HG03196 (cell line): Measurements from ENCODE around the gene DLG1.
"Not testable (repeated sequence)": the region's sequence is repeated elsewhere in the genome, so short reads cannot be mapped to it uniquely, and the experiment has no call there.

ENCODE experiments used
- ATAC-seq: cut with Tn5 transposase; IDR thresholded peaks from one replicate; pipeline ENCODE4 v1.9.1; 2021; ENCODE audit not compliant: unreplicated experiment

The DLG1 gene

DNA sequence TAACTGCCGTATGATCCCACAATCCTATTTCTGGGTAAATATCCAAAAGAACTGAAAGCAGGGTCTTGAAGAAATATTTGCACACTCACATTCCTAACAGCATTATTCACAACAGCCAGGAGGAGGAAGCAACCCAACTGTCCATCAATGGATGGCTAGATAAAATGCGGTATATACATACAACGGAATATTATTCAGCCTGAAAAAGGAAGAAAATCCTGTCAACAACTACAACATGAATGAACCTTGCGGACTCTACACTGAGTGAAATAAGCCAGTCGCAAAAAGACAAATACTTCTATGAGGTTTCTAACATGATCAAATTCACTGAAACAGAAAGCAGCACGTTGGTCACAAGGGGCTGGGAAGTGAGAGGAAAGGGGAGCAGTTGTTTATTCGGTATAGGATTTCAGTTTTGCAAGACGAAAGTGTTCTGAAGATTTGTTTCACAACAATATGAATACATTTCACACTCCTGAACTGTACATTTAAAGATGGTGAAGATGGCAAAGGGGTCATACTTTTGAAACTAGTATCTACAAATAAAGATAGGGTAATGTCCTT lies 6.2 kb downstream of the DLG1 start:
- ATAC-seq: no peak

DNA sequence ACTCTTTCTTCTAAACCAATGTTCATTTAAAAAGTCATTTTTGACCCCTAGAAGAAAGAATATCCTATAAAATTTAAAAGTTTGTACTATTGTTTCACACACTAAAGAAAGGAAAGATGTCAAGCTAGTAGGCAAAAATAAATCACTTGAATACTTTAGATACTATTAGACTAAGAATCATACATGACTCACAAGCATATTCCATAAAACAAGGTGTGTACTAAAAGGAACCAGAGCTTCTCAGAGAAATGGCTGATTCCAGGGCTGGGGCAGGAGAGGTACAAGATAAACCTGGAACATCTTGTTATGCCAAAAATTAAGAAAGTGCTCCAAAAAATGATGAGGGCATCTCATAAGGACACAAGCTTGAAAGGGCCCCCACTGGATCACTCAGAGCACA lies 8.7 kb downstream of the DLG1 start:
- ATAC-seq: no peak

DNA sequence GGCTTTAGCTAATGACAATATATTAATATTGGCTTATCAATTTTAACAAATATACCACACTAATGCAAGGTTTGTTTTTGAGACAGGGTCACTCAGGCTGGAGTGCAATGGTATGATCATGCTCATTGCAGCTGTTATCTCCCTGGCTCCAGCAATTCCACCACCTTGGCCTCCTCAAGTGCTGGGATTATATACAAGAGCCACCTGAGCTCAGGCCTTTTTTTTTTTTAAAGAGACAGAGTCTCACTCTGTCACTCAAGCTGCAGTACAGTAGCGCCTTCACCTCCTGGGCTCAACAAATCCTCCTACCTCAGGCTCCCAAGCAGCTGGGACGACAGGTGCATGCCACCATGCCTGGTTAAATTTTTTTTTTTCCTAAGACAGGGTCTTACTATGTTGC lies 11.7 kb downstream of the DLG1 start:
- no peak for ATAC-seq

DNA sequence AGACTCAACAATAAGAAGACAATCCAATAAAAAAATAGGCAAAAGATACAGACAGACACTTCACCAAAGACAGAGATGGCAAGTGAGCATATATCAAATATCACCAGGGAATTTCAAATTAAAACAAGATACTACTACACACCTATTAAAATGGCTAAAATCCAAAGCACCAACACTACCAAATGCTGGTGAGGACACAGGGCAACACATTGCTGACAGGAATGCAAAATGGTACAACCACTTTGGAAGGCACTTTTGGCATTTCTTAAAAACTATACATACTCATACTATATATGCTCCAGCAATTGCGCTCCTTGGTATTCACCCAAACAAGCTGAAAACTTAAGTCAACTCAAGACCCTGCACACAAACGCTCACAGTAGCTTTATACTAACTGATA lies 12.9 kb downstream of the DLG1 start:
- ATAC-seq: no peak

DNA sequence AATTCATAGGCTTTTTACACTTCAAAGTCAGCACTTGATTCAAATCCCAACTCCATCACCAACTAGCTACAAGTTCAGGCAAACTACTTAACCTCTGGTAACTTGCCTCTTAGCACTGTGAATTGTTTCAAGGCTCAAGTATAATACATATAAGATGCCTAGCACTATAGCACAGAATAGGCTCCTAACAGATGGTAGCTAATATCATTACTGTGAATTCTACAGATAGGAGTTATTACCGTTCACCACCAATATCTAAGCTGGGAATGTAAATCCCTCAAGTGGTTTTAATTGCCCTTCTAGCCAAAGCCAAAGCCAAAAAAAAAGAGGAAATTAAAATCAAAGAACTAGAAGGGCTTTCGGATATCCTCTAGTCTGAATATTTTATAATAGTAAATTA lies 15.4 kb downstream of the DLG1 start:
- no peak for ATAC-seq

DNA sequence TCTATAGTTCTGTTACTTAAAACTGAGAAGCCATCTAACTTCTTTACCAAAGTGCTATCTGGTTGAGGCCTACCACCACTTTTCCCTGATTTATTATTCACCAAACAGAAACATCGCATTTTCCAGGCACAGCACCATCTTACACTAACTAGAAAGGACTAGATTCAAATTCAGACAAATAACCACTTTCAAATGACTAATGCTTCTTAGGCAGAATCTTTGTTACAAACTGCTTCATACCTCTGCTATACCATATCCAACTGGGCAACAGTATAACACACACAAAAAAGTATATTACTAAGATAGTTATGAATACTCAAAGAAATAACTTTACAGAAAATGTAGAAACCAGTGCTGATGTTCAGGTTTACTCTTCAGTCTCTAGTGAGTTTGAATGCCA lies 16.6 kb downstream of the DLG1 start:
- no peak for ATAC-seq

DNA sequence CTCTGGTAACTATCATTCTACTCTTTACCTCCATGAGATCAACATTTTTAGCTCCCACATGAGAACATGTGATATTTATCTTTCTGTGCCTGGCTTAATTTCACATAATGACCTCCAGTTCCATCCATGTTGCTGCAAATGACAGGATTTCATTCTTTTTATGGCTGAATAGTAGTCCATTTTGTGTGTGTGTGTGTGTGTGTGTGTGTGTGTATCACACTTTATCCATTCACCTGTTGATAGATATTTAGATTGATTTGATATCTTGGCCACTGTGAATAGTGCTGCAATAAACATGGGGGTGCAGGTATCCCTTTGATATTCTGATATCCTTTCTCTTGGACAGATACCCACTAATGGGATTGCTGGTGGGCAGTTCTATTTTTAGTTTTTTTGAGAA lies 18.3 kb downstream of the DLG1 start:
- ATAC-seq: no peak

DNA sequence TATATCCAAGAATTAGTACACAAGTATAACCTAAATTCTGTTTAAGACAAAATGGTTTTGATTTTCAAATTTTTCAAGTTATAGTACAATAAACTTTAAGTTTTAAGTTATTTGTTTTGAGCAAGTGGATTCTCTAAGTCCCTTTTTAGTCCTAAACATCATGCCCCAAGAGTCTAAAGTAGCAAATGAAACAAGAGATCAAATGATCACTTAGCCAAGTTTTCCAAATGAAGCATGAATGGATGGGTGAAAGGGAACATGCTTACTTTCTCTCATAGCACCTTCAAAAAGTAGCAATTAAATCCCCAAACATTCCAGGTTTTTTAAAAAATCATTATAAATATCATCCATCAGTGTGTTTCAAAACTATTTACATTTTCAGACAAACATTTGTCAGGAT lies 19.5 kb downstream of the DLG1 start:
- ATAC-seq: no peak

DNA sequence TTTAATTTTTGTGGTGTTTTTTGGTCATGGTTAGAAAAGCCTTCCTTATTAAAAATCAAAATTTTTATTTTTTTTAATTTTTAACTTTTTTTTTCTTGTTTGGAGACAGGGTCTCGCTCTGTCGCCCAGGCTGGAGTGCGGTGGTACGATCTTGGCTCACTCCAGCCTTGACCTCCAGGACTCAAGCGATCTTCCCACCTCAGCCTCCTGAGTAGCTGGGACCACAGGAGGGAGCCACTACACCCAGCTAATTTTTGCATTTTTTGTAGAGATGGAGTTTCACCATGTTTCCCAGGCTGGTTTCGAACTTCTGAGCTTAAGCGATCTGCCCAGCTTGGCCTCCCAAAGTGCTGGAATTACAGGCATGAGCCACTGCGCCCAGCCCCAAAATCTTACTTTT lies 21.6 kb downstream of the DLG1 start:
- ATAC-seq: not testable (repeated sequence)

DNA sequence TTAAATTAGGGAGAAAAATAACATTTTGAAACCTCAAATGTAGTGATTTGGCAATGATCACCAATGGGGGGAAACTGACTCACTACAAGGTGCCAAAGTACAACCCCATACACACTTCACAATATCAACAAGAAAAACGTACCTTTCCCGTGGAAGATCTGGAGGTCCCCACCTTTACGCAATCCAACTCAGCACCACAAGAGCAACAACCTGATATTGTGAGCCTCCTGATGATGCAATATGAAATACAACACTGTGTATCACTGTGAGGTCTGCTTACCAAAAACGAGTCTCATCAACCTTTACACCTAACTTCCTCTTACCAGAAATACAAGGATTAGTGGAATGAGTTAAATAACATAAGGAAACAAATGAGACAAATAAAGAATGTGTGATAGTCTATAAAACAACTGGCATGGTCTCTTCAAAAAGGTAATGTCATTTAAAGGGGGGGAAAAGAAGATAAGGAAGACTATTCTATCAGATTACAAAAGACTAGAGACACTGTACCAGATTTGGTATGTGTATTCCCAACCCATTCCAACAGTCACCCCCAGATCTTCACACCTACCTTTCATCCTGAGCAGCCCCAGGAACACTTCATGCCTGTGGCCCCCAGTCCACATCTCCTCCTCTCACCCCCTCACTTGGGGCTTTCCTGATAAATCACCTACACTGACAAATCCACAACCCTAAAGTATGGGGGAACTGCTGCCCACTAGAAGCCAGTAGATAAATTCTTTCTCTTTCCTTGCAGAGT lies 27.7 kb downstream of the DLG1 start:
- ATAC-seq: no peak

DNA sequence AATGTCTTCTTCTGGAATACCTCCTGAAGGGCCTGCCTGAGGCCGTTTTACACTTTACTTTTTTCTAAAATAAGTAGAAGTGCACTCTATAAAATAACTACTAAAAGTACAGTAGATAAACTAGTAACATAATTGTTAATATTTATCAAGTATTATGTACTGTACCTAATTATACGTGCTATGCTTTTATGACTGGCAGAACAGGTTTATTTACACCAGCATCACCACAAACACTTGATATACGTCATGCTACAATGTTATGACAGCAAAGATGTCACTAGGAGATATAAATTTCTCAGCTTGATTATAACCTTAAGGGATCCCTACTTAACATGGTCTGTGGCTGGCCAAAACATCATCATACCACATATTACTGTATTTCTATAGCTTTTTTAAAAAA lies 29.4 kb downstream of the DLG1 start:
- no peak for ATAC-seq

DNA sequence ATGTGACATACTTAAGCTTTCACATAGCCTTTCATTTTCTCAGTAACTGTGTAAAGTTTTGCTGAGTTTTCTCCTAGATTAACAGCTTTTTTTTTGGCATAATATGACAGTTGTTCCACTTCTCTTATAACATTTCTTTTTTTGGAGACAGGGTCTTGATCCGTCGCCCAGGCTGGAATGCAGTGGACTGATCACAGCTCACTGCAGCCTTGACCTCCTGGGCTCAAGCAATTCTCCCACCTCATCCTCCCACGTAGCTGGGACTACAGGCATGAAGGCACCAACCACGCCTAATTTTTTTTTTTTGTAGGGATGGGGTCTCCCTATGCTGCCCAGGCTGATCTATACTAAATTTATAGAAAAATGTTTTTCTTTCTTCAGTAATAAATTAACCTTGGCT lies 30.1 kb downstream of the DLG1 start:
- ATAC-seq: no peak

DNA sequence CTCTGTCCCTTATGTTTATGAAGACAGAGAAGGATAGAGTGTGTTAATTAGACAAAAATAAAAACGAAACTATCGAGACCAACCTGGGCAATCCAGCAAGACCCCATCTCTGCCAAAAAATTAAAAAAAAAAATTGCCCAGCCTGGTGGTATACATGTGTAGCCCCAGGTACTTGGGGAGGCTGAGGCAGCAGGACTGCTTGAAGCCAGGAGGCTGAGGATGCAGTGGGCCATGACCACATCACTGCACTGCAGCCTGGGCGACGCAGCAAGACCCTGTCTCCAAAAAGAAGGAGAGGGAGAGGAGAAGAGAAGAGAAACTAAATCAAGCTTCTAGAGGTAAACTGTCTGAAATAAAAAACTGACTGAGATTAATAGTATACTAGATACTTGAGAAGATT lies 32.1 kb downstream of the DLG1 start:
- ATAC-seq: no peak

DNA sequence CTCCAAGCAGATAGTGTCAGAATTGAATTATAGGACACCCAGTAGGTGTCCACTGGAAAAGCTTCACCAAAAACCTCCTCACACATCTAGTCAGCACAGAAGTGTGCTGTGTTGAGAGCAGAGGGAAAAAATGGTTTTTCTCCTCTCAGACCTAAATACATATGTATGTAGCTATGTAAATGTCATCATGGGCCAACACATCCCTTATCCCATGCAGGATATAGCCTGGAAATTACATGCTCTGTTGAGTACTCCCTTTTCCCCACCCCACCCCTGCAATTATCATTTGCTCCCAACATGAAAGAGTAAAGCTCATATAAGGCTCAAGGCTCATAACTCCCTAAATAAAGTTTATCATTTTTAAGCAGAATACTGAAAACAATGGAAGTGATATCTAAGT lies 35.7 kb downstream of the DLG1 start:
- no peak for ATAC-seq

DNA sequence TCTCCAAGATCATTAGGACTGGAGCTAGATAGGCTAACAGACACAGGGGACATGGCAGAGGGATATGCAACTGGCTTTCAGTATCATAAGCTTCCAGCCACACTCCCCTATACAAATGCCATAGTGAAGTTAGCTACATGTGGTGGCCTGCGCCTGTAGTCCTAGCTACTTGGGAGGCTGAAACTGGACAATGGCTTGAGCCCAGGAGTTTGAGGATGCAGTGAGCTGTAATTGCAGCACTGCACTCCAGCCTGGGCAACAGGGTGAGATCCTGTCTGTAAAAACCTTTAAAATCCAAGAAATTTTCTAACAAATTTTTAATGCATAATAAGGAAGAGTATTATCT lies 37.3 kb downstream of the DLG1 start:
- no peak for ATAC-seq

DNA sequence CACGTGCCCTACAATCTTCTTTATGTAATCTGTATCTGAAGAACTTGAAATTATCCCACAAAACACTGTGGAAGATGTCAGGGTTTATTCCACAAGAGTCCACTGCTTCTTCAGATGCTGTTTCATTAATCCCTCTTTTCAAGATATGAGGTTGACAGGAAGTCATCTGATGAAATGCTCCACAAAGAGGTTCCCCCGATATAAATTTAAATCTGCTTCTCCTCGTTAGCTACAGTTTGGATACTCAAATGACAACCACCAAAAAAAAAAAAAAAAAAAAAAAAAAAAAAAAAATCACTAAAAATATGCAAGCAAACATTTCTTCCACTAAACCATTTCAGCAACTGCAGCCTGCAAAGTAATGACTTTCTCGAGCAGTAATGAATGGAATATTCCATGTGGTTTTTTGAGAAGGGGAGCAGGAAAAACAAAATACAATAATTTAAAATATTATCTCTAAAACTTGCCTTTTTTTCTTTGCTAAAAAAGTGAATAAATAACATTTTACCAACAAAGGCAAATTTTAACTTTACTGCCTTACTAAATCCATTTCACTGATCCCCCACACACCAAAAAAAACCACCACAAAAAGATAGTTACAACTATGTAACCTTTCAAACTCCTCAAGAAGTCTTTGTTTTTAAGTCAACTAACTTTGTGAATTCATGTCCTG lies 37.8 kb downstream of the DLG1 start:
- no peak for ATAC-seq

DNA sequence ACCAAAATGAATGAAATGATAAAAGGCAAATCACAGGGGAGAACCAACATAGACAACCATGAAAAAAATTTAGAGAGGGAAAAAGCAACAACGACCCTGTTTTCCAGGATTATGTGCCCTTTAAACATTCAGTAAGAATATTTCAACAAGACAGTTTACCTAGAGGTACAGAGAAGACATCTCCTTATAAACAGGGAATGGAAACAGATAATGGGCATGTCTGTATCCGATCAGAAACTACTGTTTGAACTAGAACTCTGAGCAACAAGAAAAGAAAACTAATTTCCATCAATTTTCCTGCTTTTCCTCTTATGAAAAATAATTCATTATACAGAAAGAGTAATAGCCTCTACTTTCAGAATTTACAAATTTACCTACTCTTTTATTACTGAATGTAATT lies 39.3 kb downstream of the DLG1 start:
- ATAC-seq: no peak

DNA sequence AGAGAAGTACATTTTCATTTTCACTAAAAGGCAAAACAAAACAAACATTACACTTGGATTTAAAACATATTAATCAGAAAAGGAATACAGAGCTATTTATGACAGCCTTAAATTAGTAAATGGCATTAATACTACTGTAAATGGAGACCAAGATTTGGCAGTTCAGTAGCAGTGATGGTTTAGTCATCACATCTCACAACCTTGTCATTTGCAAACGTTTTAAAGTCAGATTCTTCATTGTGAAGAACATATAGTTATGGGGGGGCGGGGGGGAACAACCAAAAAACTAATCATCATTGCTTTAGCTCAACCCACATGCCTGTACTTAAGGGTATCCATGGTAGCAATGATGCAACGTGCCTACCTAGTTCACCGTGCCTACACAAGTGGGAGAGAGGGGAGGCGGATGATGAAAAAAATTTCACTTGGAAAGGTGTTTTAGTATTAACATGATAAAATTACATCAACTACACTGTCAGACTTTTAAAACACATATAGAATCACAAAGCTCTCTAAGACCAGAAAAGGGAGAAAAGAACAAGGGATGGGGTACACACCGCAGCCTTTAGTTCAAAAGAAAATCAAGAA lies 40.1 kb downstream of the DLG1 start:
- ATAC-seq: no peak

DNA sequence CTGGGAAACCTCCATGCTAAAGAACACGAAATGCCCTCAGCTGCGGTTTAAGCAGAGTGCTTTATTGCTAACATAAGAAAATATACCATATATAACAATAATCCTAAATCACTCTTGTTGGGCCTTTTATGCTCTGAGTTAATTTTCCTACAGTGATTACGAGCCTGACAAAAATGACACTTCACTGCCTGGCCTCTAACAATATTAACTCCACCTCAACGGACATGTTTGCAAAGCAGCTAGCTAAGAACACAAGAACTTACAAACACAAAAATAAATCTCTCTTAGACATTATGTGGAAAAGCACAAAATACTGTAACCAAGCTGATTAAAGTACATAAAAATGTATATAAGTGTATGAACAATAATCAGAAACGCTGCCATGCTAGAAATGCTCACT lies 40.7 kb downstream of the DLG1 start:
- no peak for ATAC-seq

DNA sequence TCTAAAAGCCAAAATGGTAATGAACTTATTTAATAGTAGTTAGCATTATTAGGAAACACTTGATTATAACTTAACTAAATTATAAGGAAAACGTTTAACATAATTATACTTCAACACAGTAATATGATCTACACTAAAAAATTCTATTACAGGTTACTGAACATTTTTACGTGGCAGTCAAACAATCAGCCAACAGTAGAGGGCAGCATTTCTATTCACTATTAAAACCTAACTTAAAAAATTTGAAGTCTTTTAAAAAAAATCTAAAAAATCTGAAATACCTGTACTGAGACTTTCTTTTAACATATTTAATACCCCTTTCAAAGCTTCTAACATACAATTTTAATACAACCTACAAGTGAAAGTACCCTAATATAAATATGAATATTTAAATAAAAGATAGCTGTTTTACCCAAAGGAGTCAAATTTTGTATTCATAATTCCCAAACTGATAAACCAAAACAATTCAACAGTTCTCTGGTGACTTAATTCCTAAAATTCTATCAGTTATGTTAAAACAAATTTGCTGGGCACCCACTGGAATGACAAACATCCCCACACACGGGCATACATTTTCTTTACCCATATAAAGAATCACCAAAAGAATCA lies 41.5 kb downstream of the DLG1 start:
- no peak for ATAC-seq

DNA sequence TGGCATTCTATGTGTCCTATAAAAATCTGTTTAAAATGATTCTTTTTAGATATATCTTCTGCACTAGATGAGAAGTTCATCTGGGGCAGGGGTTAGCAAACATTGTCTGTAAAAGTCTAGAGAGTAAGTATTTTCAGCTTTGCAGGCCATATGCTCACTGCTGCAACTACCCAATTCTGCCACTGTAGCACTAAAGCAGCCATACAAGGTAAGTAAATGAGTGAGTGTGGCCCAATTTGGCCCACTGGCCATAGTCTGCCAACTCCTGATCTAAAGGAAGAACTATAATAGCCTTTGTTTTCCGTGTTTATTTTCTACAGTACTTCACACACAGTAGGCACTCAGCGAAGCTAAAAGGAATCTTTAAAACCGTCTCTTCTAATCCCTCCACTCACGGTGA lies 42.3 kb downstream of the DLG1 start:
- no peak for ATAC-seq
